Endothelial cell of umbilical vein (primary cell): ENCODE data around the gene HBM. TPM values are rescaled to one million over a fixed set of nuclear protein-coding genes. Genes with fewer than 3 reads are reported as not detected.
A peak's percentile ranks its signal among the peaks of the same experiment; 100 is the strongest.

Experiments
- BruUV-seq: library from RNA; stranded (reverse); fragments of 400-500 nt; replicated peaks from 2 replicates; lab custom pipeline; 2021; lab: Mats Ljungman, UMichigan
- CTCF ChIA-PET: fragments of 300-600, 350-600 bp; sonication (Branson Sonifier 250); formaldehyde crosslinking; loops from one replicate; lab custom pipeline; 2021; ENCODE audit warnings: antibody characterized with exemption, inconsistent platforms; lab: Charles Lee
- POLR2A ChIA-PET: fragments of 300-600, 350-600 bp; sonication (Branson Sonifier 250); formaldehyde crosslinking; loops from one replicate; lab custom pipeline; 2021; ENCODE audit warnings: antibody characterized with exemption, inconsistent platforms; lab: Charles Lee
- DNase-seq: peaks from one replicate; pipeline ENCODE4 v3.0.0-alpha.2; 2011; ENCODE audit warnings: low read depth, low spot score
- FAIRE-seq: peaks from 2 replicates; lab custom pipeline; 2011; peaks lifted over from hg19 to GRCh38; lab: Jason Lieb, UNC
- H2AFZ ChIP-seq: 2 replicates; pipeline ENCODE4 v1.6.0; 2012; ENCODE audit warnings: low read depth, low read length, control low read depth, inconsistent platforms
- H3K27ac ChIP-seq: 2 replicates; pipeline ENCODE4 v1.5.1; 2011; ENCODE audit warnings: low read depth, mild to moderate bottlenecking, control low read depth, low read length, moderate library complexity; ENCODE audit not compliant: insufficient read depth
- H3K27me3 ChIP-seq, 2 experiments: 2 replicates each; pipeline versions ENCODE4 v1.6.0 to v1.6.1; 2011; ENCODE audit warnings: low read length in 2 of 2, mixed read lengths in 1 of 2; ENCODE audit not compliant: control insufficient read depth in 2 of 2, insufficient read depth in 2 of 2
- H3K36me3 ChIP-seq, 2 experiments: 2 replicates in 1 of 2; 3 replicates in 1 of 2; pipeline ENCODE4 v1.5.1; 2011; ENCODE audit warnings: low read length in 2 of 2, mild to moderate bottlenecking in 1 of 2, moderate library complexity in 1 of 2; ENCODE audit not compliant: control insufficient read depth in 2 of 2, insufficient read depth in 2 of 2; ENCODE audit errors: extremely low read depth in 1 of 2
- H3K4me1 ChIP-seq: 3 replicates; pipeline ENCODE4 v1.5.1; 2011; ENCODE audit warnings: mild to moderate bottlenecking, low read length; ENCODE audit not compliant: control insufficient read depth, insufficient read depth; ENCODE audit errors: extremely low read depth
- H3K4me2 ChIP-seq: 2 replicates; pipeline ENCODE4 v1.6.1; 2011; ENCODE audit warnings: low read length, control low read depth, mixed read lengths; ENCODE audit not compliant: insufficient read depth
- H3K4me3 ChIP-seq, 3 experiments: fragments of 200-600 bp in 1 of 3; sonication (generic), shearing (Covaris generic) in 1 of 3; replicated peaks in 1 of 3; 2 replicates each; pipeline ENCODE4 v1.5.1; 2011 to 2016; ENCODE audit warnings: control low read depth in 3 of 3, low read length in 3 of 3, mild to moderate bottlenecking in 2 of 3, inconsistent platforms in 1 of 3, low read depth in 1 of 3, moderate library complexity in 1 of 3; ENCODE audit not compliant: insufficient read depth in 1 of 3
- H3K79me2 ChIP-seq: 2 replicates; pipeline ENCODE4 v1.6.0; 2012; ENCODE audit warnings: low read length, inconsistent platforms; ENCODE audit not compliant: control insufficient read depth, insufficient read depth
- H3K9ac ChIP-seq: replicated peaks from 2 replicates; pipeline ENCODE3; 2011; ENCODE audit warnings: low read length, control low read depth; ENCODE audit not compliant: insufficient read depth; ENCODE audit errors: extremely low read depth
- H3K9me1 ChIP-seq: replicated peaks from 3 replicates; pipeline ENCODE4 v1.6.0; 2011; ENCODE audit warnings: mild to moderate bottlenecking, low read length; ENCODE audit not compliant: control insufficient read depth, insufficient read depth; ENCODE audit errors: extremely low read depth
- H3K9me3 ChIP-seq: replicated peaks from 2 replicates; pipeline ENCODE4 v1.5.1; 2012; ENCODE audit warnings: low read length, inconsistent platforms; ENCODE audit not compliant: control insufficient read depth, insufficient read depth
- H4K20me1 ChIP-seq: replicated peaks from 2 replicates; pipeline ENCODE3; 2011; ENCODE audit warnings: mild to moderate bottlenecking, low read length; ENCODE audit not compliant: control insufficient read depth, insufficient read depth; ENCODE audit errors: extremely low read depth
- EZH2 ChIP-seq: IDR thresholded peaks from 2 replicates; pipeline ENCODE4 v1.6.1; 2012; ENCODE audit warnings: borderline replicate concordance, low read depth, mild to moderate bottlenecking, moderate library complexity, low read length, inconsistent platforms; ENCODE audit not compliant: severe bottlenecking
- FOS ChIP-seq: IDR thresholded peaks from 2 replicates; pipeline ENCODE4 v1.6.1; 2011; ENCODE audit warnings: mild to moderate bottlenecking, low read length, moderate library complexity, borderline replicate concordance; ENCODE audit not compliant: insufficient read depth
- GATA2 ChIP-seq: IDR thresholded peaks from 2 replicates; pipeline ENCODE4 v1.7.0; 2011; ENCODE audit warnings: low read depth, mild to moderate bottlenecking, moderate library complexity, mixed read lengths, low read length; ENCODE audit not compliant: insufficient read length, insufficient read depth
- JUN ChIP-seq: IDR thresholded peaks from 2 replicates; pipeline ENCODE4 v1.6.1; 2011; ENCODE audit warnings: borderline replicate concordance, low read depth; ENCODE audit not compliant: insufficient read length, insufficient read depth
- MYC ChIP-seq: IDR thresholded peaks from one replicate; pipeline ENCODE4 v1.6.1; 2011; ENCODE audit warnings: mild to moderate bottlenecking, low read depth, low read length
- POLR2A ChIP-seq: IDR thresholded peaks from 2 replicates; pipeline ENCODE4 v1.6.1; 2012; ENCODE audit warnings: low read depth, mild to moderate bottlenecking, control low read depth, low read length
- POLR2AphosphoS5 ChIP-seq: IDR thresholded peaks from 2 replicates; pipeline ENCODE4 v1.6.1; 2012; ENCODE audit warnings: low read depth, mild to moderate bottlenecking, control low read depth, low read length, moderate library complexity; ENCODE audit not compliant: insufficient read depth
- dilution Hi-C: fragments of 300-500 bp; cut with MboI; formaldehyde crosslinking; loops from one replicate; pipeline ENCODE4 v1.15.0; 2019; ENCODE audit warnings: low sequenced_read_pairs; ENCODE audit not compliant: extremely low pct_ligation_motif_present
- intact Hi-C: fragments of 100-400 bp; cut with micrococcal nuclease; formaldehyde crosslinking; loops from one replicate; pipeline ENCODE4 v1.10.0; 2022
- polyA plus RNA-seq, 4 experiments: library from polyadenylated mRNA; depleted of rRNA in 3 of 4; stranded (reverse) in 3 of 4; unstranded in 1 of 4; fragments of >200 nt; gene quantifications; 2 replicates each; pipeline versions ENCODE4 v1.2.1 to v1.2.3, GENCODE V29; 2011 to 2012; ENCODE audit warnings: missing spikeins in 1 of 4
- total RNA-seq: library from RNA; stranded (reverse); gene quantifications from 2 replicates; pipeline ENCODE4 v1.2.3, GENCODE V29; 2021
- TF ChIP-seq, protein P1 (sequence below): IDR thresholded peaks from 2 replicates; pipeline ENCODE4 v1.6.1; 2011; ENCODE audit not compliant: insufficient read depth, insufficient read length
- TF ChIP-seq, protein P2 (sequence below), 2 donors: IDR thresholded peaks; 1 replicate in 1 of 2; 2 replicates in 1 of 2; pipeline ENCODE4 v1.5.1; 2011; ENCODE audit warnings: low read length in 2 of 2, mild to moderate bottlenecking in 2 of 2, moderate library complexity in 2 of 2, control low read depth in 1 of 2, inconsistent platforms in 1 of 2, low read depth in 1 of 2; ENCODE audit not compliant: insufficient read depth in 1 of 2; ENCODE audit errors: extremely low read depth in 1 of 2

The HBM gene
- total and polyA plus RNA-seq, 2 donors (not counting 3 experiments of a cell fraction or from before 2014, with no cell fraction given) = not detected

DNA sequence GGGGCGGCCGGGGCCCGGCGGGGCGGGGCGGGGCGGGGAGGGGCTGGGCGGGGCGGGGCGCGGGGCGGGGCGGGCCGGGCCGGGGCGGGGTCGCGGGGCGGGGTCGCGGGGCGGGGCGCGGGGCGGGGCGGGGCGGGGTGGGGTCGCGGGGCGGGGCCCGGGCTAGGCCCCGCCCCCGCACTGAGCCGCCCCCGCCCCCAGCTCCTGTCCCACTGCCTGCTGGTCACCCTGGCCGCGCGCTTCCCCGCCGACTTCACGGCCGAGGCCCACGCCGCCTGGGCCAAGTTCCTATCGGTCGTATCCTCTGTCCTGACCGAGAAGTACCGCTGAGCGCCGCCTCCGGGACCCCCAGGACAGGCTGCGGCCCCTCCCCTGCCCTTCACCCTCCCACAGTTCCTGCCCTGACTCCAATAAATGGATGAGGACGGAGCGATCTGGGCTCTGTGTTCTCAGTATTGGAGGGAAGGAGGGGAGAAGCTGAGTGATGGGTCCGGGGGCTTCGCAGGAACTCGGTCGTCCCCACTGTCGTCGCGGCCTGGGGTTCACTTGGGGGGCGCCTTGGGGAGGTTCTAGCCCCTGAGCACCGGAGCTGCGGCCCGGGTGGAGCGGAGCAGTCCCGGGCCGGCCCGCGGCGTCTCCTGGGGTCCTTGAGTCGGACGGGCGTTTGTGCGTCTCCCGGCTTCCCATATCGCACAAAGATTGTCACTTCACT is 795 bp upstream of the HBM start:
- peak overlapping the region; percentile 29 for H3K4me2 ChIP-seq
- H2AFZ ChIP-seq = no peak overlapping the region
- no peak overlapping the region for H3K9ac ChIP-seq
- intact Hi-C loops (no loop called here), dilution Hi-C loops (no loop called here)
- no peaks in the 10 kb centered on the region for H3K36me3 ChIP-seq
- DNase-seq (no peak), FAIRE-seq (no peak)
- ChIA-PET POLR2A (no interaction called here), CTCF (interaction anchor here (0.6 kb wide), 1 partner anchor 60 kb away, joined by 3 read pairs; no protein-coding TSS in a partner anchor)
- no peaks in the 10 kb centered on the region for H4K20me1 ChIP-seq
- no peaks in the 10 kb centered on the region for H3K9me1 ChIP-seq
- no peaks in the 10 kb centered on the region for H3K79me2 ChIP-seq
- TF ChIP-seq MYC = no peak
- no peak for TF ChIP-seq POLR2A
- no peak for TF ChIP-seq JUN
- TF ChIP-seq, protein P1, sequence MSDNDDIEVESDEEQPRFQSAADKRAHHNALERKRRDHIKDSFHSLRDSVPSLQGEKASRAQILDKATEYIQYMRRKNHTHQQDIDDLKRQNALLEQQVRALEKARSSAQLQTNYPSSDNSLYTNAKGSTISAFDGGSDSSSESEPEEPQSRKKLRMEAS = no peak
- TF ChIP-seq, protein P2, sequence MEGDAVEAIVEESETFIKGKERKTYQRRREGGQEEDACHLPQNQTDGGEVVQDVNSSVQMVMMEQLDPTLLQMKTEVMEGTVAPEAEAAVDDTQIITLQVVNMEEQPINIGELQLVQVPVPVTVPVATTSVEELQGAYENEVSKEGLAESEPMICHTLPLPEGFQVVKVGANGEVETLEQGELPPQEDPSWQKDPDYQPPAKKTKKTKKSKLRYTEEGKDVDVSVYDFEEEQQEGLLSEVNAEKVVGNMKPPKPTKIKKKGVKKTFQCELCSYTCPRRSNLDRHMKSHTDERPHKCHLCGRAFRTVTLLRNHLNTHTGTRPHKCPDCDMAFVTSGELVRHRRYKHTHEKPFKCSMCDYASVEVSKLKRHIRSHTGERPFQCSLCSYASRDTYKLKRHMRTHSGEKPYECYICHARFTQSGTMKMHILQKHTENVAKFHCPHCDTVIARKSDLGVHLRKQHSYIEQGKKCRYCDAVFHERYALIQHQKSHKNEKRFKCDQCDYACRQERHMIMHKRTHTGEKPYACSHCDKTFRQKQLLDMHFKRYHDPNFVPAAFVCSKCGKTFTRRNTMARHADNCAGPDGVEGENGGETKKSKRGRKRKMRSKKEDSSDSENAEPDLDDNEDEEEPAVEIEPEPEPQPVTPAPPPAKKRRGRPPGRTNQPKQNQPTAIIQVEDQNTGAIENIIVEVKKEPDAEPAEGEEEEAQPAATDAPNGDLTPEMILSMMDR (IDR thresholded peaks at IDR 0.05; ENCODE audit: extremely low read depth in 1 of 2, insufficient read depth in 1 of 2, low read depth in 1 of 2, low read length in 2 of 2) = no peak
- TF ChIP-seq POLR2AphosphoS5 = no peak
- no peak for TF ChIP-seq FOS
- TF ChIP-seq GATA2 = no peak
- no peak for TF ChIP-seq EZH2
- no peak overlapping the region for H3K27ac ChIP-seq
- peaks cover 35 to 39% of the 10 kb centered on the region in 2 experiments for H3K27me3 ChIP-seq
- H3K9me3 ChIP-seq = no peaks in the 10 kb centered on the region
- BruUV-seq = no TSS peak
- no peaks in the 10 kb centered on the region for H3K4me1 ChIP-seq
- H3K4me3 ChIP-seq = no peak overlapping the region
